HepG2 (cell line): ENCODE data around the gene WDR11. TPM values are rescaled to one million over a fixed set of nuclear protein-coding genes. Genes with fewer than 3 reads are reported as not detected.

Source experiments
- CBX1 ChIP-seq: IDR thresholded peaks from one replicate; pipeline ENCODE4 v1.6.1; 2016; ENCODE audit warnings: antibody characterized with exemption, low read depth
- CHCHD3 ChIP-seq: sonication (generic); formaldehyde crosslinking; IDR thresholded peaks from 2 replicates; pipeline ENCODE4 v1.8.0; 2022; ENCODE audit warnings: mild to moderate bottlenecking, missing genetic modification reagents, moderate library complexity
- GLMP ChIP-seq: sonication (generic); formaldehyde crosslinking; IDR thresholded peaks from 2 replicates; pipeline ENCODE4 v1.9.0; 2021; ENCODE audit warnings: missing genetic modification reagents, mild to moderate bottlenecking, borderline replicate concordance
- HNF1B ChIP-seq: sonication (generic); formaldehyde crosslinking; IDR thresholded peaks from 2 replicates; pipeline ENCODE4 v1.5.1; 2020; ENCODE audit warnings: mild to moderate bottlenecking, moderate library complexity, missing genetic modification reagents
- KDM5A ChIP-seq: fragments of 200-600 bp; sonication (generic); IDR thresholded peaks from 2 replicates; pipeline ENCODE4 v1.7.0; 2018; ENCODE audit warnings: antibody characterized with exemption, mild to moderate bottlenecking, low read length, borderline replicate concordance
- KLF9 ChIP-seq: IDR thresholded peaks from 2 replicates; pipeline ENCODE4 v1.6.1; 2016; ENCODE audit warnings: low read depth
- RELA ChIP-seq: sonication (generic); formaldehyde crosslinking; IDR thresholded peaks from 2 replicates; pipeline ENCODE4 v1.4.0; 2020; ENCODE audit warnings: missing genetic modification reagents
- THAP11 ChIP-seq: IDR thresholded peaks from 2 replicates; pipeline ENCODE4 v1.6.1; 2016; ENCODE audit warnings: missing biosample characterization, missing genetic modification reagents
- ZNF33A ChIP-seq: sonication (generic); formaldehyde crosslinking; IDR thresholded peaks from 2 replicates; pipeline ENCODE4 v1.5.1; 2020; ENCODE audit warnings: missing genetic modification reagents, mild to moderate bottlenecking, moderate library complexity, borderline replicate concordance
- ZNF510 ChIP-seq: sonication (generic); formaldehyde crosslinking; IDR thresholded peaks from 2 replicates; pipeline ENCODE4 v1.4.0; 2020; ENCODE audit warnings: low read depth, mild to moderate bottlenecking, missing genetic modification reagents
- ZNF670 ChIP-seq: sonication (generic); formaldehyde crosslinking; IDR thresholded peaks from 2 replicates; pipeline ENCODE4 v1.8.0; 2022; ENCODE audit warnings: mild to moderate bottlenecking, missing genetic modification reagents, borderline replicate concordance
- ZNF792 ChIP-seq: IDR thresholded peaks from 2 replicates; pipeline ENCODE4 v1.6.1; 2016
- polyA plus RNA-seq, 8 experiments: library from polyadenylated mRNA; depleted of rRNA in 3 of 8; stranded (reverse) in 7 of 8; unstranded in 1 of 8; fragments of >200 nt; fragmentation: Illumina TruSeq in 4 of 8; extraction: Trizol in 4 of 8; gene quantifications; 2 replicates each; pipeline versions ENCODE4 v1.2.1 to v1.2.3, GENCODE V29; 2011 to 2016; ENCODE audit warnings: low read depth in 4 of 8, missing spikeins in 1 of 8, mixed read lengths in 1 of 8; ENCODE audit not compliant: insufficient read depth in 1 of 8
- total RNA-seq, 5 experiments: library from RNA; depleted of rRNA; stranded (reverse); fragments of >200 nt; fragmentation: Illumina TruSeq; extraction: Trizol; gene quantifications; 2 replicates each; pipeline ENCODE4 v1.2.3, GENCODE V29; 2016; ENCODE audit warnings: low read depth in 1 of 5
- TF ChIP-seq, protein P1 (sequence below): sonication (generic); formaldehyde crosslinking; IDR thresholded peaks from 2 replicates; pipeline ENCODE4 v1.4.0; 2020; ENCODE audit warnings: missing genetic modification reagents
- TF ChIP-seq, protein P2 (sequence below): sonication (generic); formaldehyde crosslinking; IDR thresholded peaks from 2 replicates; pipeline ENCODE4 v1.4.0; 2020; ENCODE audit warnings: missing genetic modification reagents

Gene WDR11
- total and polyA plus RNA-seq, 2 of the 13 experiments (the other 11 are each of a cell fraction or from before 2014, with no cell fraction given), result 38.0 to 45.2 TPM

DNA sequence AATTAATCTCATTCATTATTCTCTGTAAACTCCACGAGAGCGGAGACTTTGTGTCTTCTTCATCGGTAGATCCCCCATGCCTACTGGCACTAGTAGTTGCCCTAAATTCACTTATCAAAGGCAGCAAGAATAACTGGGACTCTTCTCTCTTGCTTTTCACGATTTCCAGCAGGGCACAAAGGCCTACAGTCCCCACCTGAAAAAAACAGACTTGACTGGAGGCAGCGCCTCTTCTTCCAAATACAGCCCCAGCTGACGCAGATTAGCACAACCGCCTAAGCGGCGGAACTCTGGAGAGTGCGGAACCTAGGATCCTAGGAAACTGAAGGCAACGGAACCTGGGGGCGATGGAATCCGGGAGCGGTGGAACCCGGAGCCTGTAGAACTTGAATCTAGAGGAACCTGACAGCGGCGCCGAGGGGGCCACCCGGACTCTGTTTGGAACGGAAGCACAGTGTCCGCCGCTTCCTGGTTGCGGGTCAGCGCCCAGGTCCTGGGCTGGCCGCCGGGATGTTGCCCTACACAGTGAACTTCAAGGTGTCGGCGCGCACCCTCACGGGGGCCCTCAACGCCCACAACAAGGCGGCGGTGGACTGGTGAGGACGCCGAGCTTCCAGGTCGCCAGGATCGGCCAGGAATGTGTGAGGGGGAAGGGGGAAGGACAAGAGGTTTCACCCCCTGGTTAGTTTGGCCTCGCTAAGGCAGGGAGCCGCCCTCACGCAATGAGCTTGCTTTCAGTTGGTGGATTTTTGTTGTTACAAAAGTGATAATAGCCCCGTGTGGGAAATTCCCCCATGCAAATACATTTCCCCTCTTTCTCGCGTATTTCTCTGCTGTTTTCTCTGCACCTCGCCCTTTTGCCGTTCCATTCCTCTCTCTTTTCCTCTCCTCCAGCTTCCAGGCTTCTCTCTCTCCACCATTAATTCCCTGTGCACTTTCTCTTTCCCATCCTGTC lies at the start of gene WDR11 (continued):
- TF ChIP-seq CHCHD3 (CRISPR knock-in tag), result 0 out of 2 replicates have a peak, but pooled peaks have one; percentile 86
- TF ChIP-seq, protein P1, sequence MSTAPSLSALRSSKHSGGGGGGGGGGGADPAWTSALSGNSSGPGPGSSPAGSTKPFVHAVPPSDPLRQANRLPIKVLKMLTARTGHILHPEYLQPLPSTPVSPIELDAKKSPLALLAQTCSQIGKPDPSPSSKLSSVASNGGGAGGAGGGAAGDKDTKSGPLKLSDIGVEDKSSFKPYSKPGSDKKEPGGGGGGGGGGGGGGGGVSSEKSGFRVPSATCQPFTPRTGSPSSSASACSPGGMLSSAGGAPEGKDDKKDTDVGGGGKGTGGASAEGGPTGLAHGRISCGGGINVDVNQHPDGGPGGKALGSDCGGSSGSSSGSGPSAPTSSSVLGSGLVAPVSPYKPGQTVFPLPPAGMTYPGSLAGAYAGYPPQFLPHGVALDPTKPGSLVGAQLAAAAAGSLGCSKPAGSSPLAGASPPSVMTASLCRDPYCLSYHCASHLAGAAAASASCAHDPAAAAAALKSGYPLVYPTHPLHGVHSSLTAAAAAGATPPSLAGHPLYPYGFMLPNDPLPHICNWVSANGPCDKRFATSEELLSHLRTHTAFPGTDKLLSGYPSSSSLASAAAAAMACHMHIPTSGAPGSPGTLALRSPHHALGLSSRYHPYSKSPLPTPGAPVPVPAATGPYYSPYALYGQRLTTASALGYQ (CRISPR knock-in tag), result peak; percentile 66; the same call in 1 of the 2 replicates
- TF ChIP-seq ZNF510 (CRISPR knock-in tag), result peak; percentile 86; the same call in 1 of the 2 replicates
- no peak for TF ChIP-seq ZNF670 (CRISPR knock-in tag)
- no peak for TF ChIP-seq GLMP (CRISPR knock-in tag)
- TF ChIP-seq ZNF792 (CRISPR knock-in tag), result peak; percentile 94
- TF ChIP-seq, protein P2, sequence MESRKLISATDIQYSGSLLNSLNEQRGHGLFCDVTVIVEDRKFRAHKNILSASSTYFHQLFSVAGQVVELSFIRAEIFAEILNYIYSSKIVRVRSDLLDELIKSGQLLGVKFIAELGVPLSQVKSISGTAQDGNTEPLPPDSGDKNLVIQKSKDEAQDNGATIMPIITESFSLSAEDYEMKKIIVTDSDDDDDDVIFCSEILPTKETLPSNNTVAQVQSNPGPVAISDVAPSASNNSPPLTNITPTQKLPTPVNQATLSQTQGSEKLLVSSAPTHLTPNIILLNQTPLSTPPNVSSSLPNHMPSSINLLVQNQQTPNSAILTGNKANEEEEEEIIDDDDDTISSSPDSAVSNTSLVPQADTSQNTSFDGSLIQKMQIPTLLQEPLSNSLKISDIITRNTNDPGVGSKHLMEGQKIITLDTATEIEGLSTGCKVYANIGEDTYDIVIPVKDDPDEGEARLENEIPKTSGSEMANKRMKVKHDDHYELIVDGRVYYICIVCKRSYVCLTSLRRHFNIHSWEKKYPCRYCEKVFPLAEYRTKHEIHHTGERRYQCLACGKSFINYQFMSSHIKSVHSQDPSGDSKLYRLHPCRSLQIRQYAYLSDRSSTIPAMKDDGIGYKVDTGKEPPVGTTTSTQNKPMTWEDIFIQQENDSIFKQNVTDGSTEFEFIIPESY (CRISPR knock-in tag), result peak; percentile 61
- TF ChIP-seq KDM5A, result peak; percentile 97
- no peak for TF ChIP-seq RELA (CRISPR knock-in tag)
- TF ChIP-seq THAP11 (CRISPR knock-in tag), result peak; percentile 95
- TF ChIP-seq HNF1B, result peak; percentile 94
- no peak for TF ChIP-seq KLF9 (CRISPR knock-in tag)
- no peak for TF ChIP-seq ZNF33A (CRISPR knock-in tag)
- TF ChIP-seq CBX1, result peak; percentile 88
